Daoy (cell line): ENCODE data around the gene BDKRB2. TPM values are rescaled to one million over a fixed set of nuclear protein-coding genes. Genes with fewer than 3 reads are reported as not detected.

Source experiments
- DNase-seq: peaks from one replicate; pipeline ENCODE4 v3.0.0-alpha.2; 2015; ENCODE audit warnings: low read depth
- total RNA-seq: library from RNA; depleted of rRNA; stranded (reverse); fragments of >200 nt; shearing (Covaris generic); gene quantifications from 2 replicates; pipeline ENCODE4 v1.2.3, GENCODE V29; 2014

BDKRB2 gene
- total RNA-seq, 1 experiment from 2014 or later, result 4.6 TPM

DNA sequence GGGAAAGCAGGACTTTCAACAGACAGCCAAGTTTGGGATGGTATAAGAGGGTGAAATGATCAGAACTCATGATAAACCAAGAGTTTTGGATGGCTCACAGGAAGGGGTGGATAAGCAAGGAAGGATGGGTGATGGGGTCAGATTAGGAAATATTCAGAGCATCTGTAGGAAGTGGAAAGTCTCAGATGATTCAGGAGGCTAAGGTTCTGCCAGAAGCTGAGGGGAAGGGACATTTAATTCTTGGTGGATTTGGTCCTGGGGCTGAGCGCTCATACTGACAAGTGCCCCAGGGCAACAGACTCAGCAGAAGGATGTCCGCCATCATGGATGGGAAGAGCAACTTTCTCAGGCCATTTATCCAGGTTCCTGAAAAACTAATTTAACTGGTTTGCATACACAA, 28.4 kb upstream of the BDKRB2 start:
- DNase-seq, result no peak

DNA sequence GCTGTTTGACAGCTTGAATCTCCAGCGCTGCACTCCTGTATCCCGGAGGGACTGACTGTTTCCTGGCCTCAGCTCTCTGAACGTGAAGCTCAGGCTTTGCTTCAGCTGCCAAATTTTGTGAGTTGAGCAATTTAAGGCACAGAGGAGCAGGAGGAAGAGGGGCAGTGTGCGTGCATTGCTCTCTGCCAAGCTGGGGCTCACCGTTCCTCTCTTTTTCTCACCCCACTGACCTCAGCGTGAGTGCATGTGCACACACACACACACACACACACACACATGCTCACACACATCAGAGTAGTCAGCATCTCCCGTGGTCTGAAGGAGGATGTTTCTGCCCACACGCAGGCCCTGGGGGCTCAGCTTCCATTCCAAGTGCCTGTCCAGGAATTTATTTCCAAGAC, 27.8 kb upstream of the BDKRB2 start:
- DNase-seq, result peak; percentile 45

DNA sequence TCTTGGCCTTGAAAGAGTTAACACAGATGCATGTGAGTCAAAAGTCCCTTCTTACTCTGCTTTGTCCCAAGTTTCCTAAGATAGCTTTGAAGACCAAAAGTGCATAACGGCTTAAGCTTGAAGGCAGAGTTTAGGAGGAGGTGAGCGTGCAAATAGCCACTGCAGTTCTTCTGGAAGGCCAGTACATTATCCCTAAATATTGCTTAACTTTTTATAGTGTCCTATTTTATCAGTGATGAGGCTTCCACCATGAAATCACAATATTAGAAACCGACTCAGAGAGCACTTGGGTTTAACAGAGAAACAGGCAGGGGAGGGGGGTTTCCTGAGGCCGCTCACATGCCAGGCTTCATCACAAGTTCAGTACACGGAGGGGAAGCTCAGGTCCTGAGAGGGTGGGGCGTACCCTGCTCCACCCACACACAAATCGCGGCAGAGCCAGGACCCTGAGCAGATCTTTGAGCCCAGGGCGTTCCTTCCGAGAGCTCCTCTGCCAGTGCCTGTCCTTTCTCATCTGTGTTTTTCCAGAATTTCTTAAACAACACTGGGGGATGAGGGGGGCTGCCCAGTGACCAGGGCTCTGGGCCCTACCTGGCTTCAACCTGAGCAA, 26.8 kb upstream of the BDKRB2 start:
- DNase-seq, result no peak

DNA sequence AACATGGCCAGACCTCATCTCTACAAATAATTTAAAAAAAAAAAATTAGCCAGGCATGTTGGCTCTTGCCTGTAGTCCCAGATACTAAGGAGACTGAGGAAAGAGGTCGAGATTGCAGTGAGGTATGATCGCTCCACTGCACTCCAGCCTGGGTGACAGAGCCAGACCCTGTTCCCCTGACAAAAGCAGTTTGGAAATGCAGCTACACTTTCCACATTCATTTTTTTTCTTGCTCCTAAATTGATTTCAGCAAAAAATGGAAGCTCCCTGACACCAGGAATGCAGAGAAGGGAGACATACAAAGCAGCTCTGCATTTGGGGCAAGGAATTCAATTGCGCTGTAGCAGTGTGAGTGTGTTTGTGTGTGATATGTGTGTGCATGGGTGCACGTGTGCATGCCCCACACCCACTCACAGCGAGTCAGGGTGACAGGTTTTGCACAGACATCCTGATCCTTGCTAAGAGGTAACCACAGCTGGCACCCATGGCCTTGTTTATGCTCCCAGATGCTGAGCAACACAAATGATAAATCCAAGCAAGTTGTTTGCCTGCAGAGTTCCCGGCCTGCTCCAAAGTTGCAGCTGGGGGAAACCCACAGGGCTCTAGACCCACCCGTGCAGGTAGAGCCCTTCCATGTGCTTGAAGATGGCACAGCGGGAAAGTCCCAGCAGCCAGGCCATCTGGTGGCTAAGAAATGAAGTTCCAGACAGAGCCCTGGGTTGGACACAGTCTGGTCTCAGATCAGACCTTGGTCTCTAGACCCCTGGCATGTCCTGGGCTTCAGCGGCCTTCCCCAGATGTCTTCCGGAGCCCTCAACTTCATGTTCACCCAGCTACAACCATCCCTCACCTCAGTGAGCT, 25.9 kb upstream of the BDKRB2 start:
- no peak for DNase-seq

DNA sequence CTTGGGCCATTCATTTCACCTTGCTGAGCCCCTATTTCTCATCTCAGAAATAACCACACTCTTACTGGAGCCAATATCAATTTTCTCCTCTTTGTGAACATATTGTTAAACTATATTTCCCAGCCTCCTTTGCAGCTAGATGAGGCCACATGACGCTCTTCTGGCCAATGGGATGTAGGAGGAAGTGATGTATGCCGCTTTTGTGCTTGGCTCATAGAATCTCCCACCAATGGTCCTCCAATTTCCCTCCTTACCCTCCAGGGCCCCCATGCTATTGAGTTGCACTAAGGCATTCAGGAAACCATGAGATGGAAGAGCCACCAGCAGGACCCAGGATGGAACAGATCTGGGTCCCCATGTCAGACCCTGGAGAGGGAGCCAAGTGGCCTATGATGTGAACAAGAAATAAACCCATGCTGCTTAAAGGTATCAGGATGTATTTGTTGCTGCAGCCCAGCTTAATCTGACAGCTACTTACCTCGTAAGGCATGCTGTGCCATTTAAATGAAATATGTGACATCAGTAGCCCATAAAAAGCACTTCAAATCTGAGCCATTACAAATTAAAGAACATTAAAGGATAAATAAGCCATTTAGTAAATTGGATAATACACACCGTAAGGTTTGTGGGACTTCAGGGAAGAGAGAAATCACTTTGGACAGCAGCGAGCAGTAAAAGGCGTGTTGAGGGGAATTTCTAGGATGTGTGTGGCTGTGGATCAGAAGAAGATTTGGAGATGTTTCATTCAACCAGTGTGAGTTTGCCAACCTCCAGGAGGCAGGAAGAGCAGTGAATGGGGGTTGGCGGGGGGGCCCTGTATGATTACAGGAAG, 24.4 kb upstream of the BDKRB2 start:
- no peak for DNase-seq

DNA sequence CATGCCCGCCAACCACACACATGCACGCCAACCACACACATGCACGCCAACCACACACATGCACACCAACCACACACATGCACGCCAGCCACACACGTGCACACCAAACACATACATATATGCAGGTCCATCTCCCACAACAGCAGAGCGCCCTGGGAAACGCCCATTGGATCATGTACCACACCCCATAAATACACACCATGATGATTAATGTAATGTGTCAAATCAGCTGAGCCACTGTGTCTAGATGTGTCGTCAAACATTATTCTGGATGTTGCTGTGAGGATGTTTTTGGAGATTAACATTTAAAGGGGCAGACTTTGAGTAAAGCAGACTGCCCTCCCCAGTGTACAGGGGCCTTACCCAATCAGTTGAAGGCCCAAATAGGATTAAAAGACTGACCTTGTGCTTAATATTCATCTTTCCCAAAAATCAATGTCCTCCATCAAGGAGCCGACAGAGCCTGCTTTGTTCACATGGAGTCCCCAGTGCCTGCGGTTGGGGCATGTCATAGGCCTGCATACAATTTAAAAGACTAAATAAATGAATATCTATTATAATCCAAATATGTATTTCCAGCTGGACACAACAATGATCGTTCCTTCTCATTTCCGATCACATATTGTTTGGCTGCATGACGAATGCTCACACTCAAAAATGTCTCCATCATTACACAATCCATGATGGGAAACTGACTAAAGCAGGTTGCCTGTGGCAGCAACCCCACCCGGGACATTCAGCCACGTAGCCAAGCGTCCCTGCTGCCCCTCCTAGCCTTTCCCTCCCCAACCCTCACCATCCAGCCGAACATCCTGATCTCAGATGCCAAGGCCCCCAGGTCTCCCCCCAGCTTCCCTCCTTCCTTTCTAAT, 23.2 kb upstream of the BDKRB2 start:
- DNase-seq, result no peak

DNA sequence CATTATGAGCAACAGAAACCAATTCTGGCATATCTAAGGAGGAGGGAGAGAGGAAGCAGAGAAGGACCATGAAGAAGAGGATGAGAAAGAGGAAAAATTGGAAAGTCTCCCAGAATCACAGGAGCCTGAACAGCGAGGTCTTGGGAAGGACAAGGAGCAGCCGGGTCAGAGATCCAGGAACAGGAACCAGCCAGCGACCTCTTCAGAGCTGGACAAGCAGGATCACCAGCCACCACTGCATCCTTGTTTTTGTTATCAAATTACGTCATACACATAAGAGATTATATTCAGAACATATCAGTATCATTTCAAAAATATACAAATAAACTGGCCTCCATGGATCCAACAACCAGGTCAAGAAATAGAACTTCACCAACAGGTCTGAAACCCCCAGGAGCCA, 22.1 kb upstream of the BDKRB2 start:
- DNase-seq, result no peak

DNA sequence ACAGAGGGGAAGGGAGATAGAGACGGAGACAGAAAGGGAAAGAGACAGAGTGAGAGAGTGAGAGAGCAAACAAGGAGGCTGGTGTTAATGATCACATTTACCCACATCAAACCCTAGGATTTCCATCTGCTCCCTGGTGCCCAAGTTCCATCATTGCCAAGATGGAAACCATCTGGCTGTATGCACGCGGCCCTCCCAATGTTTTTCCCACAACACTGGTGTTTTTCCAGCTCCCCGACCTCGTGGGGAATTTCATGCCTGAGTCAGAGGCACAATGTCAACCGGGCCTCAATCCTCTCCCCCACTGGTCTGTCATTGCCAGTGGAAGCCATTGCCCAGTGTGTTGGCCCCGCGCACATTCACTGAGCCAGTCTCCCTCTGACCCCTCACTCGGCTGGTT, 19.9 kb upstream of the BDKRB2 start:
- no peak for DNase-seq

DNA sequence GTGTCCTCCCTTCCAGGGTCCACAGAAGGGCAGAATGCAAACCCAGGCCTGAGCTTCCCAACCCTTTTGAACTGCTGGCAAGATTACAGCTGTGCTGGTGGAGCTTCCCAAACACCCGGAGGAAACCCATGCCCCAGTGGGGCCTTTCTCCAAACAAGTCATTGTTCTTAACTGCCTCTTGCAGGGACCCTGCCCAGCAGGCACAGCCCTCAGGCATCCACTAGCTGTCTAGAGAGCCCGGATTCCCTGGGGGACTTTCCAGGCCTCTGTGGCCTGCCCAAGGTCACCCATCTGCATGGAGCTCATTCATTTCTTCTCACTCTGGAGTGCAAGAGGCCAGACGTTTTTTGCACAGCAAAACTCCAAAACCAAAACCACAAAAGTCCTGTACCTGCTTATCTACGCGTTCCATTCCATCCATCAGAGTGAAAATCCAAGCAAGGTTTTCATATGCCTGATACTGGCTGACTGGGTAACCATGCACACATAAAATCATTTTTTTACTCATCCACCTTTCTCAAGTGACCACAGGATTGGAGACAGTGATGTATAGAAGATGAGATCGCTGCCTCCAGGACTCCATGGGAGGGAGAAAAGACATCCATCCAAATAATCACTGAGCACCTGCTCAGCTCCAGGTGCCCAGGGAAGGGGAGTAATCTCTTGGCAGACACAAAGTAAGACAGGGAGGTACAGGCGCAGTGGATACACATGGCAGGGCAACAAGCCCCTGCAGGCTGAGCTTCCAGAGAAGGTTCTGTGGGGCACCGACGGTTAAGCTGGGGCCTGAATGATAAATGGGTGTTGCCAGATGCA, 17.2 kb upstream of the BDKRB2 start:
- DNase-seq, result no peak

DNA sequence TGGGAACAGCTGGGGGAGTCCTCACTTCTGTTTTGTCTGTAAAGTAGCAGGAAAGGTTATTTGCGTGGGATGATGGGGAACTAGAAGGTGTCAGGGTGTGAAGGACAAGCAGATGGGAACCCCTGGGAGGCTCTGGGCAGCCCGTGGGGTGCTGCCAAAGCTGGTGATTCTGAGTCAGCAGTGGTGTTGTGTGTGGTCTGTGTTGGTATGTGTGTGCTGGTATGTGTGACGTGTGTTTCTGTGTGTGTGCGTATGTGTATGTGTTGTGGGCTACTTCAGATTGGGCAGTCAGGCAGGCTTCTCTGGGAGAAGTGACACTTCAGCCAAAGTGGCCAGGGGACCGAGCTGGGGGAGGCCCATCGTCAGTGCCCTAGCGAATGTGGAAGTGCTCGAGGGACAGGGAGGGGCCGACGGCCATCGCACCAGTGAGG, 15.3 kb upstream of the BDKRB2 start:
- DNase-seq, result peak; percentile 59

DNA sequence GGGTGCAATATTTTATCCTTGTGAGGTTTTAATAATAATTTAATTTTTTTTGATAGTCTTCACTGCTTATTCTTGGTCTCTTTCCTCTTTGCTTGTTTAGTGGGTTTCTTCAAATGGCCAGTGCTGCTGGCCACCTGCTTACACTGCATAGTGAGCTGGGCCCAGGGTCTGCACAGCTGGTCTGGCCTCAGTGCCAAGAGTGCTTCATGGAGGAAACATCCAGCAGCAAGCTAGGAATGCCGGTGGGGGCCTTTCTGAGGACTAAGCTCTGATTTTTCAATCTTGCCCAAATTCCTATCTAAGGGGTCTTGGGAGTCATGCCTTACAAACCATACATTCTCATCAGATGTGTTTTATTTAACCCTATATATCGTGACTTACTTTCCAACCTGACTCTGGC, 13.3 kb upstream of the BDKRB2 start:
- no peak for DNase-seq

DNA sequence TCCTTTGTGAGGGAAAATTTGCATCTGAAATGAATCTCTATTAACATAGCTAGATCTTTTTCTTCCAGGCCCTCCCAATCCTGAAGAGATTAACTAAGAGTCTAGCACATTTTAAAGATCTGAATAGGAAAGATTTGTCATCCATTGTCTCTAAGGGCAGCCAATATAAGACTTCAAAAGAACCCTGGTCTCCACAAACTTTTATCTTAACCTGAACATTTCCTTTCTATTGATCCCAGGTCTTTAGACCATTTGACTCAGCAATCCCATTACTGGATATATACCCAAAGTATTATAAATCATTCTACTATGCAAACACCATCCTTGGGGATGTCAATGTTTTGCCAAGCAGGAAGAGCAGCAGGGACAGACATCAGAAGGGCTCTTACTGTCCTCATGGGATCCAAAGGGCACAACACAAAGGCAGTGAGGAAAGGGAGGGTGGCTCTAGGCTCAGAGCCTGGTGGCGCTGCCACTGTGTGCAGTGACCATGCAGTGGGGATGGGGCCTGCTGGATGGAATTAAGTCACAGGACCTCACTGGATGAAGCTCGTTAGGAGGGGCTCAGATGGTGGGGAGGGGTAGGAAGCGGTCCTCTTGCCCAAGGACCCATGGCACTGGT, 12.7 kb upstream of the BDKRB2 start:
- no peak for DNase-seq

DNA sequence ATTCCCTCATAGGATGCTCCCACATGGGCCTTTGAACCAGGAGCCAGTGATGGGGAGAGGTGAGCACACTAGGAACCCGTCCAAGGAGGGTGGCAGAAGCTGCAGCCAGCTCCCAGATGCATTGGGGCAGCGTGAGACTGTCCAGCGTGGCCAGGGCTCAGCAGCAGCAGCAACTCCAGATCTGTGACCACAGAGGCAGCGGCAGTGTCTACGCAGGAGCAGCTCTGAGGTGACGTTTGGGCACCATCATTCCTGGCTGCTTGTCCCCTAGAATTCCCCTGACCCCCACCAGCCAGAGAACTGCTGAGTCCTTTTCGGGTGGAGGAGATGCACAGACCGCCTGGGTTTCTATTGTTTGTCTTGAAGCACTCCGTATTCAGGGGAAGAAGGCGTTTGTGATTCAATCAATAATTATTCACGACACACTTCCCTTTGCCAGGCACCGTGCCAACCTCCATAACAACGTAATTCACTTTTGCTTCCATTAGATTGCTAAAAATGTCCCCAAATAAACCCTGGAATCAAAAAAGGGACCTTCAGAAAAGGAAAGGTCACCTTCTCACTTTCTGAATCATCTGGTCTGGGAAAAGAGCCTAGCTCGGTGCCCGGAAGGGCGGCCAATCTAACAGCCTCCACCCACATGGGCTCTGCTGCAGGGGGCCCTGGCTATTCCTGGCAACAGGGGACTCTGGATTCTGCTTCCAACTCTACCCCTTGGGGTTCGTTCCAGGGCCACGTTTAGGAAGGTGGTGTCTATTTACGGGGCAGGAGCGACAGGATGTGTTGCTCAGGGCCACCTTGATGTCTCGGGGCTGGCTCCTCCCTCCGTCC, 11.4 kb upstream of the BDKRB2 start:
- no peak for DNase-seq

DNA sequence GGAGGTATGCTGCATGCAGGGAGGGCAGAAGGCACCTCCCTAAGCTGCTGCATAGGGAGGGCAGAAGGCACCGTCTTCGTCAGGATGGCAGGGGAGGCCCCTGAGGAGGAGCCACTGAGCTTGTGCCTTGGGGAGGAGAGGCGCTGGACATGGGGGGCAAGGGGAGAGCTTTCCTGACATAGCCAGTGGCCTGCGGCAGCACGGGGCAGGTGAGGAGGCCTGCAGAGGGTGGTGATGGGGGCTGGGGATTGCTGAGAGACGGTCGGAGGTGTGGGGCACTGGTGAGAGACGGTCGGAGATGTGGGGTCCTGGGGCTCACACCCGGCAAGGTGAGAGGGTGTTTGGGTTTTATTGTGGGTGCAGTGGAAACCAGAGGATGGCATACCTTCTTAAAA, 10.4 kb upstream of the BDKRB2 start:
- DNase-seq, result no peak

DNA sequence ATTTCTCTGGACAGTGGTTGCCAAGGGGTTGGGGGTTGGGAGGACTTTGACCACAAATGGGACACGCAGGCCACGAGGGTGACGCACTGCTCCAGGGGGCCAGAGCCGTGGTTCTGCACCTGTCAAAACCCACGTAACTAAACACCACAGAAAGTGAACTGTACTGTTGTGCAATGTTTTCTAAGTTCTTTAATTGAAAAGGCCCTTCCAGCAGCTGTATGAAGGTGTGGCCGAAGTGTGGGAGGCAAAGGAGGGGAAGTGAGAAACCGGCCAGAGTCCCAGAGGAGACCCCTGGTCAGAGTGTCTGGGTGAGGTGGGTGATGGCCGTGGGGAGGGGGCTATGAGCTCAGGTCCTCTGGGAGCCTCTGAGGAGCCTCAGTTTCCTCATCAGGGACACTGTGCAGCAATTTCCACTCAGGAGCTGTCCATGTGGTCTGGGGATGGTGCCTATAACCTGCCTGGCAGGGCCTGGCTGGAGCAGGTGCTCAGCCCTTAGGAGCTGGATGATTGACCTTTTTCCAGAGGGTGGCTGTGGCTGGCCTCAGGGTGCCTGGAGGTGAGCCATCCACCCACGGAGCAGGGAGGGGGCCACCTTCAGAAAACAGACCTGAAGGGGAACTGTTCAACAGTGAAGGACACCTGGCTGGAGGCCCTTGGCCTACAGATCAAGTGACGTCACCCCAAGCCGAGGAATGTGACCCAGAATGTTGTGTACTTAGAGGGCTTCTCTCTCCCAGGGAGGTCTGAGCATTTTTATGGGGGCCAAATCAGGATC, 9.8 kb upstream of the BDKRB2 start:
- no peak for DNase-seq

DNA sequence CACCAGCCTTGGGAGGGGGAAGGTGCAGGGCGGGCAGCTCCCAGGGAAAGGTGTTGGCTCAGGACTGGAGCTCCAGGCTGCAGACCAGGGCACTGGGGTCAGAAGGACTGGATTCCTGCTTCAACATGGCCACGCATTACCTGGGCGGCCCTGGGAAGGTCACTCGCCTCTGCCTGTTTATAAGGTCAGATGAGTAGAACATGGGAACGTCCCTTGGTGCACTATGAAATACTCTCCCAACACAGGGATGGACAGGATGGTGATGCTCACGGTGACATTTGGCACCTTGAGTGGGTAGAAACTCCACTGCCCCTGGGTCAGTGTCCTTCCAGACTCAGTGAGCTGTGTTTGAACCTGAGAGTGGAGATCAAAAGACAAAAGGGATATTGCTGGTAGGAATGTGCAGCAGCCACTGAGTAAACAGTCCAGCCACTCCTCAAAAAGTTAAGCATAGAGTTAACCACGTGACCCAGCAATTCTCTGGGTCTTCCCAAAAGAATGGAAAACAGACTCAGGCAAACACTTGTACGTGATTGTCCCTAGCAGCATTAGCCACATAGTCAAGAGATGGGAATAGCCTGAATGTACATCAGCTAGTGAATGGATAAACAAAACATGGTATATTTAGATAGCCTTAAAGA, 9.1 kb upstream of the BDKRB2 start:
- no peak for DNase-seq

DNA sequence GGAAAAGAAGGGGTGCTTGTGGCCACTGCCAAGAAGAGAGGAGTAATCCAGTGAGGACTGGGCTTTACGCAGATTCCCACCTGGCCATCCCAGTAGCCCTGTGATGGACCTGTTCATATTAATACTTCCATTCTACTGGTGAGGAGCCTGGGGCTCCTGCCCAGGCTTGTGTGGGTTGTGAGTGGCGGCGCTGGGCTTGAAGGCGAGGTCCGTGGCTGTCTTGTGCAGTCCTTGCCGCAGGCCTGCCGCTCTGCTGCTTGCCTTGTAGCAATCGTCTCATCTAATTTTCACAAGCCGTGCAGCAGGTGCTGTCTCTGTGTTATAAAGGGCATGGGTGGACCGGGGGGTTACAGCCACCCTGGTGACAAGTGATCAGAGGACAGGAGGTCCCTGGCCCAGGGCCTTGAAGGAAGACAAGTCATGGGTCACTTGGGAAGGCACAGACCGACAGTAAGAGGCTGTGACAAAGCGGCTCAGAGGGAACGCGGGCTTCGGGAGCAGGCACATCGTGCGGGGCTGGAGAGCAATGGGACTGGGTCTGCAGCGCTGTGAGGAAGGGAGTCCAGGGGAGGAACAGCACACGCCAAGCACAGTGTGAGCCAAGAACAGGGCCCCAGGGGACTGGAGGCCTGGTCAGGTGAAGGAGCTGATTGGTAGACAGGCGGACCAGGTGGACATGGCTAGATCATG, 7.3 kb upstream of the BDKRB2 start:
- DNase-seq, result no peak
